HL-60 (cell line): ENCODE results near the gene KLK8.

ENCODE experiments used
- TF ChIP-seq, protein P1 (sequence below): IDR thresholded peaks from one replicate; pipeline ENCODE4 v1.5.1; 2011; ENCODE audit warnings: low read length, control low read depth, inconsistent platforms; ENCODE audit not compliant: insufficient read depth
- TF ChIP-seq, protein P2 (sequence below): IDR thresholded peaks from 2 replicates; pipeline ENCODE4 v1.6.1; 2012; ENCODE audit warnings: low read depth; ENCODE audit not compliant: insufficient replicate concordance

DNA sequence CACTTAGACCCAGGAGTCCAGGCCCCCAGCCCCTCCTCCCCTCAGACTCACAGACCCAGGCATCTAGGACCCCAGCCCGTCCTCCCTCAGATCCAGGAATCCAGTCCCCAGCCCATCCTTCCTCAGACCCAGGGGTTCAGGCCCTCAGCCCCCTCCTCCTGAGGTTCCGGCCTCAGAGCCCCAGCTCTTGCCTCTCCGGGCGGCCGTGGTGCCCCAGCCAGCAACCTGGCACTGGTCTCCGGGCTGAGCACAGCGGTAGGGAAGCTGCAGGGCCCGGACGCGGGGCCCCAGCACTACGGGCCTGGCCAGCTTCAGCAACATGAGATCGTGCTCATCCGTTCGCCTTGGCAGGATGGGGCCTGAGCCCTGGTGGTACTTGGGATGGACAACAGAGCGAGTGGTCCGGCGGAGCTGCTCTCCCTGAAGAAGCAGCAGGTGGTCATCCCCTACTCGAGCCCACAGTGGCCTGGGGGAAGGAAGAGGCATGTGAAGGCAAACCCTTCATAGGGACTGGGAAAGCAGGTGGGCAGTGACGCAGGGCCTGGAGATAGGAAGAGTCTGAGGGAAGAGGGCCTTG, 14.4 kb upstream of the KLK8 start:
- TF ChIP-seq, protein P1, sequence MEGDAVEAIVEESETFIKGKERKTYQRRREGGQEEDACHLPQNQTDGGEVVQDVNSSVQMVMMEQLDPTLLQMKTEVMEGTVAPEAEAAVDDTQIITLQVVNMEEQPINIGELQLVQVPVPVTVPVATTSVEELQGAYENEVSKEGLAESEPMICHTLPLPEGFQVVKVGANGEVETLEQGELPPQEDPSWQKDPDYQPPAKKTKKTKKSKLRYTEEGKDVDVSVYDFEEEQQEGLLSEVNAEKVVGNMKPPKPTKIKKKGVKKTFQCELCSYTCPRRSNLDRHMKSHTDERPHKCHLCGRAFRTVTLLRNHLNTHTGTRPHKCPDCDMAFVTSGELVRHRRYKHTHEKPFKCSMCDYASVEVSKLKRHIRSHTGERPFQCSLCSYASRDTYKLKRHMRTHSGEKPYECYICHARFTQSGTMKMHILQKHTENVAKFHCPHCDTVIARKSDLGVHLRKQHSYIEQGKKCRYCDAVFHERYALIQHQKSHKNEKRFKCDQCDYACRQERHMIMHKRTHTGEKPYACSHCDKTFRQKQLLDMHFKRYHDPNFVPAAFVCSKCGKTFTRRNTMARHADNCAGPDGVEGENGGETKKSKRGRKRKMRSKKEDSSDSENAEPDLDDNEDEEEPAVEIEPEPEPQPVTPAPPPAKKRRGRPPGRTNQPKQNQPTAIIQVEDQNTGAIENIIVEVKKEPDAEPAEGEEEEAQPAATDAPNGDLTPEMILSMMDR = no peak
- TF ChIP-seq, protein P2, sequence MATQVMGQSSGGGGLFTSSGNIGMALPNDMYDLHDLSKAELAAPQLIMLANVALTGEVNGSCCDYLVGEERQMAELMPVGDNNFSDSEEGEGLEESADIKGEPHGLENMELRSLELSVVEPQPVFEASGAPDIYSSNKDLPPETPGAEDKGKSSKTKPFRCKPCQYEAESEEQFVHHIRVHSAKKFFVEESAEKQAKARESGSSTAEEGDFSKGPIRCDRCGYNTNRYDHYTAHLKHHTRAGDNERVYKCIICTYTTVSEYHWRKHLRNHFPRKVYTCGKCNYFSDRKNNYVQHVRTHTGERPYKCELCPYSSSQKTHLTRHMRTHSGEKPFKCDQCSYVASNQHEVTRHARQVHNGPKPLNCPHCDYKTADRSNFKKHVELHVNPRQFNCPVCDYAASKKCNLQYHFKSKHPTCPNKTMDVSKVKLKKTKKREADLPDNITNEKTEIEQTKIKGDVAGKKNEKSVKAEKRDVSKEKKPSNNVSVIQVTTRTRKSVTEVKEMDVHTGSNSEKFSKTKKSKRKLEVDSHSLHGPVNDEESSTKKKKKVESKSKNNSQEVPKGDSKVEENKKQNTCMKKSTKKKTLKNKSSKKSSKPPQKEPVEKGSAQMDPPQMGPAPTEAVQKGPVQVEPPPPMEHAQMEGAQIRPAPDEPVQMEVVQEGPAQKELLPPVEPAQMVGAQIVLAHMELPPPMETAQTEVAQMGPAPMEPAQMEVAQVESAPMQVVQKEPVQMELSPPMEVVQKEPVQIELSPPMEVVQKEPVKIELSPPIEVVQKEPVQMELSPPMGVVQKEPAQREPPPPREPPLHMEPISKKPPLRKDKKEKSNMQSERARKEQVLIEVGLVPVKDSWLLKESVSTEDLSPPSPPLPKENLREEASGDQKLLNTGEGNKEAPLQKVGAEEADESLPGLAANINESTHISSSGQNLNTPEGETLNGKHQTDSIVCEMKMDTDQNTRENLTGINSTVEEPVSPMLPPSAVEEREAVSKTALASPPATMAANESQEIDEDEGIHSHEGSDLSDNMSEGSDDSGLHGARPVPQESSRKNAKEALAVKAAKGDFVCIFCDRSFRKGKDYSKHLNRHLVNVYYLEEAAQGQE = no peak
